Measurements from ENCODE around the gene LRRC75B. TPM values are rescaled to one million over a fixed set of nuclear protein-coding genes. Genes with fewer than 3 reads are reported as not detected.

LRRC75B gene
- total and polyA plus RNA-seq, 2 of the 13 experiments (the other 11 are each of a cell fraction or from before 2014, with no cell fraction given), result 11.8 to 34.8 TPM

- TF ChIP-seq ZNF33A (CRISPR knock-in tag; IDR thresholded peaks at IDR 0.05; ENCODE audit: borderline replicate concordance), result no peak
- TF ChIP-seq ELF1 (CRISPR knock-in tag; IDR thresholded peaks at IDR 0.05), result peak; percentile 40
- TF ChIP-seq ZNF335 (CRISPR knock-in tag; IDR thresholded peaks at IDR 0.05), result peak; percentile 58; the same call in 1 of the 2 replicates
- peak; percentile 28; the same call in 1 of the 2 replicates for TF ChIP-seq ZNF644 (CRISPR knock-in tag; IDR thresholded peaks at IDR 0.05; ENCODE audit: low read depth)
- TF ChIP-seq FOXO4 (CRISPR knock-in tag; conservative IDR thresholded peaks at IDR 0.05), result no peak
- TF ChIP-seq KDM4B (CRISPR knock-in tag; IDR thresholded peaks at IDR 0.05), result 0 out of 2 replicates have a peak, but pooled peaks have one; percentile 32
- TF ChIP-seq MEIS1 (CRISPR knock-in tag; IDR thresholded peaks at IDR 0.05; ENCODE audit: borderline replicate concordance), result peak; percentile 41
- peak; percentile 86 for TF ChIP-seq ZNF580 (CRISPR knock-in tag; IDR thresholded peaks at IDR 0.05; ENCODE audit: borderline replicate concordance, low read depth)
- peak; percentile 44; the same call in 1 of the 2 replicates for TF ChIP-seq ZNF557 (CRISPR knock-in tag; IDR thresholded peaks at IDR 0.05)
- TF ChIP-seq FOXA3 (CRISPR knock-in tag; IDR thresholded peaks at IDR 0.05), result peak; percentile 87
- TF ChIP-seq PBX3 (CRISPR knock-in tag; IDR thresholded peaks at IDR 0.05; ENCODE audit: borderline replicate concordance), result no peak
- peak; percentile 89 for TF ChIP-seq CREM (IDR thresholded peaks at IDR 0.05)
- TF ChIP-seq CREM (CRISPR knock-in tag; IDR thresholded peaks at IDR 0.05), result no peak
- TF ChIP-seq ZNF224 (CRISPR knock-in tag; IDR thresholded peaks at IDR 0.05), result no peak; the same call in 1 of the 2 replicates
- TF ChIP-seq YEATS4 (CRISPR knock-in tag; IDR thresholded peaks at IDR 0.05; ENCODE audit: borderline replicate concordance), result peak; percentile 86
- peak; percentile 95 for TF ChIP-seq JUN (CRISPR knock-in tag; IDR thresholded peaks at IDR 0.05)
- no peak for TF ChIP-seq HNRNPUL1 (IDR thresholded peaks at IDR 0.05; ENCODE audit: low read depth, low read length)
- TF ChIP-seq TOE1 (CRISPR knock-in tag; IDR thresholded peaks at IDR 0.05), result no peak
- peak; percentile 29 for TF ChIP-seq YY1 (IDR thresholded peaks at IDR 0.05; ENCODE audit: insufficient read depth, insufficient replicate concordance, low read depth, low read length)
- no peak; the same call in 1 of the 2 replicates for TF ChIP-seq SAFB2 (CRISPR knock-in tag; IDR thresholded peaks at IDR 0.05; ENCODE audit: borderline replicate concordance, low read depth)
- TF ChIP-seq ZNF782 (CRISPR knock-in tag; IDR thresholded peaks at IDR 0.05; ENCODE audit: borderline replicate concordance), result no peak
- TF ChIP-seq ZNF232 (CRISPR knock-in tag; IDR thresholded peaks at IDR 0.05; ENCODE audit: borderline replicate concordance), result no peak
- TF ChIP-seq ZSCAN5A (CRISPR knock-in tag; IDR thresholded peaks at IDR 0.05; ENCODE audit: borderline replicate concordance), result peak; percentile 81; the same call in 1 of the 2 replicates
- peak; percentile 80 for TF ChIP-seq ARNT2 (CRISPR knock-in tag; IDR thresholded peaks at IDR 0.05; ENCODE audit: low read depth)
- peak; percentile 65 for TF ChIP-seq ZNF614 (CRISPR knock-in tag; IDR thresholded peaks at IDR 0.05; ENCODE audit: borderline replicate concordance)
Observed at GRCh38 chr22:24550028-24550901, 42.6 kb downstream of the LRRC75B start (continued).

All from HepG2 (cell line).